HG02840 (cell line): ENCODE measurements around the gene AFDN.
"Not testable (repeated sequence)": the region's sequence is repeated elsewhere in the genome, so short reads cannot be mapped to it uniquely, and the experiment has no call there.

Experiments used
- ATAC-seq: cut with Tn5 transposase; IDR thresholded peaks from one replicate; pipeline ENCODE4 v1.9.1; 2021; ENCODE audit warnings: mild to moderate bottlenecking, moderate library complexity, moderate number of reproducible peaks; ENCODE audit not compliant: unreplicated experiment, low FRiP score

Gene AFDN

GRCh38 chr6:167988945-167989841 lies 162.5 kb downstream of the AFDN start:
- ATAC-seq, result no peak

- ATAC-seq, result no peak
These were observed 163.6 kb downstream of the AFDN start for GRCh38 chr6:167990016-167990945.

- no peak for ATAC-seq
These were observed 166.5 kb downstream of the AFDN start for GRCh38 chr6:167993169-167993568.

- ATAC-seq, result no peak
These were observed 167.1 kb downstream of the AFDN start for GRCh38 chr6:167993831-167994230.

- ATAC-seq, result no peak
These were observed 168.6 kb downstream of the AFDN start for GRCh38 chr6:167995302-167995701.

GRCh38 chr6:167995731-167996151 lies 169.0 kb downstream of the AFDN start:
- ATAC-seq, result no peak

GRCh38 chr6:167996424-167997199 lies 169.9 kb downstream of the AFDN start:
- no peak for ATAC-seq

GRCh38 chr6:167997642-167998041 lies 170.9 kb downstream of the AFDN start, which contains the start of gene KIF25:
TSS of gene KIF25 (plus strand) at chr6:167997671. CDS start at chr6:168029586, 31,915 bp downstream.
- ATAC-seq, result no peak

GRCh38 chr6:167998215-167998614 lies 171.5 kb downstream of the AFDN start:
- no peak for ATAC-seq

GRCh38 chr6:168000198-168001028 lies 173.7 kb downstream of the AFDN start:
- ATAC-seq, result no peak

GRCh38 chr6:168001029-168001332 lies 174.3 kb downstream of the AFDN start:
- ATAC-seq, result no peak

GRCh38 chr6:168001514-168001913 lies 174.8 kb downstream of the AFDN start:
- ATAC-seq, result not testable (repeated sequence)

GRCh38 chr6:168002804-168003203 lies 176.1 kb downstream of the AFDN start:
- ATAC-seq, result no peak

GRCh38 chr6:168004023-168004422 lies 177.3 kb downstream of the AFDN start:
- no peak for ATAC-seq

- ATAC-seq, result no peak
These were observed 178.2 kb downstream of the AFDN start for GRCh38 chr6:168004945-168005344.

- no peak for ATAC-seq
These were observed 179.1 kb downstream of the AFDN start for GRCh38 chr6:168005796-168006195.

GRCh38 chr6:168007592-168008338 lies 181.1 kb downstream of the AFDN start:
- ATAC-seq, result no peak

GRCh38 chr6:168009331-168009730 lies 182.6 kb downstream of the AFDN start:
- ATAC-seq, result no peak

GRCh38 chr6:168011291-168011690 lies 184.6 kb downstream of the AFDN start:
- ATAC-seq, result no peak
